BLaER1 (cell line): Measurements from ENCODE around the gene NTM.

ENCODE experiments used
- H3K27ac ChIP-seq: shearing (Covaris generic); formaldehyde crosslinking; 2 replicates; pipeline ENCODE4 v1.8.1; 2022
- H3K27me3 ChIP-seq: shearing (Covaris generic); formaldehyde crosslinking; 2 replicates; pipeline ENCODE4 v1.8.1; 2022
- H3K36me3 ChIP-seq: shearing (Covaris generic); formaldehyde crosslinking; 2 replicates; pipeline ENCODE4 v1.8.1; 2022
- H3K4me1 ChIP-seq: shearing (Covaris generic); formaldehyde crosslinking; 2 replicates; pipeline ENCODE4 v1.8.1; 2022
- H3K4me2 ChIP-seq: shearing (Covaris generic); formaldehyde crosslinking; 2 replicates; pipeline ENCODE4 v1.8.1; 2022
- H3K4me3 ChIP-seq: shearing (Covaris generic); formaldehyde crosslinking; 2 replicates; pipeline ENCODE4 v1.8.1; 2022
- H3K9ac ChIP-seq: shearing (Covaris generic); formaldehyde crosslinking; 2 replicates; pipeline ENCODE4 v1.8.1; 2022
- H3K9me3 ChIP-seq: shearing (Covaris generic); formaldehyde crosslinking; 2 replicates; pipeline ENCODE4 v1.8.1; 2022
- H4K20me1 ChIP-seq: shearing (Covaris generic); formaldehyde crosslinking; 2 replicates; pipeline ENCODE4 v1.8.1; 2022
- Cebpa-rat ChIP-seq: shearing (Covaris generic); IDR thresholded peaks from 2 replicates; pipeline ENCODE4 v1.8.1; 2022

Gene NTM

GRCh38 chr11:131391176-131391575 is 20.8 kb downstream of the NTM start:
- H3K9ac ChIP-seq, result no peak overlapping the region
- no peak for TF ChIP-seq Cebpa-rat

DNA sequence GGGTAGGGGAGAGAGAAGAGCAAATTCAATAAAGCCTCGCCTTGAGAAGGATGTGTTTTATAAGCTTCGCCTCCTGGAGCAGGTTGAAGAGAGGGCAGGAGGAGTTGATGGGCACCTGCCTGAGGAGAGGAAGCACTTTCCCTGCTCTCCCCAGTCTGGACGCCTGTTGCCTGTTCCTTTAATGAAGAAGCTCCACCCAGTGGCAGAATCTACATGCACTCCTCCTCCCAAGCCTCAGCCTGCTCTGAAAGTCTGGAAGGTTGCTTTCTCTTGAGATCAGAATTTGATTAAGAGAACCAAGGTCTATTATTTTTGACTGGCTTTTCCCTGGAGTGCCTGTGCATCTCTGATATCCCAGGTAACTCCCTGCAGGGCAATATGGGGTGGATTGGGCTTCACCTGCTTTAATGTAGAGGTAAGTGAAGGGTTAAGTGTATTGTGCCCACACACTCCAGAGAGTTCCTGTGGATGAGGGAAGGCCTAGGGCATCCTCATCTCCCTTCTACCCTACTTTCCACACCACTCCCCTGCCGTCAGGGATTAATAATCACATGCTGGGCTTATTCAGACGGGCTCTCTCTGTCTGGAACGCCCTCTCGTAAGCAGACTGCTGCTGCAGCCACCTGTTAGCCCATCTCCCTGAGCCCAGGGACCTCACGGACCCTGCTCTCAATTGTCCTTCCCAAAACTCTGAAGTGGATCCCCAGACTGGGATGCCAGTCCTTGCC is 22.3 kb downstream of the NTM start:
- Histone ChIP-seq H3K9ac (no peak overlapping the region), H3K27me3 (peaks cover 98% of the 10 kb centered on the region), H3K9me3 (no peaks in the 10 kb centered on the region; the same call in 1 of the 2 replicates), H3K36me3 (no peaks in the 10 kb centered on the region), H3K27ac (no peak overlapping the region), H3K4me1 (0 out of 2 replicates have a peak, but pooled peaks cover 8% of the 10 kb centered on the region), H3K4me2 (0 out of 2 replicates have a peak overlapping the region, but pooled peaks have one; percentile 1), H4K20me1 (peaks cover 67% of the 10 kb centered on the region; the same call in 1 of the 2 replicates), H3K4me3 (no peak overlapping the region)
- TF ChIP-seq Cebpa-rat, result no peak

More at GRCh38 chr11:131391176-131391575, 20.8 kb downstream of the NTM start:
- H3K4me2 ChIP-seq, result no peak overlapping the region
- no peak overlapping the region for H3K27ac ChIP-seq
- peaks cover 98% of the 10 kb centered on the region for H3K27me3 ChIP-seq
- H3K9me3 ChIP-seq, result no peaks in the 10 kb centered on the region; the same call in 1 of the 2 replicates
- no peaks in the 10 kb centered on the region for H3K36me3 ChIP-seq
- no peak overlapping the region for H3K4me3 ChIP-seq
- 0 out of 2 replicates have a peak, but pooled peaks cover 8% of the 10 kb centered on the region for H3K4me1 ChIP-seq
- H4K20me1 ChIP-seq, result peaks cover 79% of the 10 kb centered on the region; the same call in 1 of the 2 replicates

DNA sequence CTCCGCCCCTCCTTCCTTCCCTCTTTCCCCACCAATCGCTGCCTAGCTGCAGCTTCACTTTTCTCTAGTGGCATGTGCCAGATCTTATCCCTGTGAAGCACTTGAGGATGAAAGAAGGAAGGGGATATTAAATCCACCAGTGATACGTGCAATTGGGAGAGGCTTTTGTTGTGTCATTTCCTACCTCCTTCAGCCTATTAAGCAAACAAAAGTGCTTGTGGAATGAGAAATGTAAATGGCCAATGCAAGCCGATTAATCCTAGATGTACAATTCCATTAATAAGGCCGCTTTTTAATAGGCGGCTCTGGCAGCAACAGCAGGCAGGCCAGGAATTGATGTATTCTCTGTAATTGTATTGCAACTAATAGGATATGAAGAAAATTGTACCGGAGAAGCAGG is 23.3 kb downstream of the NTM start:
- H3K36me3 ChIP-seq, result no peaks in the 10 kb centered on the region
- H3K4me3 ChIP-seq, result no peak overlapping the region
- 0 out of 2 replicates have a peak, but pooled peaks cover 8% of the 10 kb centered on the region for H3K4me1 ChIP-seq
- no peak overlapping the region for H3K9ac ChIP-seq
- no peak for TF ChIP-seq Cebpa-rat
- no peaks in the 10 kb centered on the region; the same call in 1 of the 2 replicates for H3K9me3 ChIP-seq
- H3K4me2 ChIP-seq, result no peak overlapping the region
- H3K27ac ChIP-seq, result no peak overlapping the region
- H4K20me1 ChIP-seq, result peaks cover 62% of the 10 kb centered on the region; the same call in 1 of the 2 replicates
- H3K27me3 ChIP-seq, result peaks cover 91% of the 10 kb centered on the region

DNA sequence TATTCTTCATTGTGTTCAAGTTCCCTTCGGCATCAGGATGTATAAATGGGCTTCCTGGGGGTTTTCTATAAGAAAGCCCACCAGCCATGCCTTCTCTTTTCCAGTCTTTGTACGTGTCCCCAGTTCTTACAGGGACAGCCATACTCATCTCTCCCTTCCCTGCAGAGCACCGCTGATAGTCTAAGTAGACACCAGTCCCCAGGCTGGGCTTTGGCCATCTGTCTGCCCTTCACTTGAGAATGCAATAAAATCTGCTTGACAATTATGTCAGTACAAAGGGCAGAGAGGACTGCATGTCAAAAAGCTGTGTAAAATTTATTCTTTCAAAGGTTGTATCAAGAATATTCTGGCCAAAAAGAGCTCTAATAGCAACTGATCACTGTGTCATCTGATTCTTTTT is 27.3 kb downstream of the NTM start:
- peaks cover 26% of the 10 kb centered on the region; the same call in 1 of the 2 replicates for H4K20me1 ChIP-seq
- H3K27me3 ChIP-seq, result peaks cover 76% of the 10 kb centered on the region
- no peaks in the 10 kb centered on the region for H3K9me3 ChIP-seq
- H3K27ac ChIP-seq, result no peak overlapping the region
- no peak overlapping the region for H3K9ac ChIP-seq
- TF ChIP-seq Cebpa-rat, result no peak
- H3K4me3 ChIP-seq, result no peak overlapping the region
- H3K36me3 ChIP-seq, result no peaks in the 10 kb centered on the region
- 0 out of 2 replicates have a peak, but pooled peaks cover 3% of the 10 kb centered on the region for H3K4me1 ChIP-seq
- no peak overlapping the region for H3K4me2 ChIP-seq

- H3K4me1 ChIP-seq, result no peaks in the 10 kb centered on the region
- no peaks in the 10 kb centered on the region for H3K9me3 ChIP-seq
- no peak overlapping the region for H3K4me2 ChIP-seq
- no peak overlapping the region for H3K9ac ChIP-seq
- peaks cover 38% of the 10 kb centered on the region for H3K27me3 ChIP-seq
- no peak overlapping the region for H3K4me3 ChIP-seq
- TF ChIP-seq Cebpa-rat, result no peak
- H3K36me3 ChIP-seq, result no peaks in the 10 kb centered on the region
- no peak overlapping the region for H3K27ac ChIP-seq
- no peaks in the 10 kb centered on the region for H4K20me1 ChIP-seq
Measured at GRCh38 chr11:131402040-131402439, 31.6 kb downstream of the NTM start.

DNA sequence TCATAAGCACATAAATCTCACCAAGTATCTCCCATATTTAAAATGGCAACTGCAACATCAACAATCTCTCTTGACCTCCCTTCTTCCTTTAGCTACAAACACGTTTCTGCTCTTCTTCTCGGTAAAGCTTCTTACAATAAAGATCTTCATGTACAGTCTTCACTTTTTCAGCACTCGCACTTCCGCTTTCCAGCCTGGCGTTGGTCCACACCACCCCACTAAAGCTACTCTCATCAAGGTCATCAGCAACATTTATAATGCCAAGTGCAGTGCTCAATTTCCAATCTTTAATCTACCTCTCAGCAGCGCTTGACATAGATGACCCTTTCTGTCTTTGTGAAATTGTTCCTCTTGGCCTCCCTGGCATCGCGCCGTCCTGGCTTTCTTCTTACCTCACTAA is 33.6 kb downstream of the NTM start:
- no peak overlapping the region for H3K27ac ChIP-seq
- H3K9me3 ChIP-seq, result no peaks in the 10 kb centered on the region
- no peak overlapping the region for H3K9ac ChIP-seq
- no peak for TF ChIP-seq Cebpa-rat
- H3K4me1 ChIP-seq, result no peaks in the 10 kb centered on the region
- no peaks in the 10 kb centered on the region for H3K36me3 ChIP-seq
- no peaks in the 10 kb centered on the region for H4K20me1 ChIP-seq
- no peak overlapping the region for H3K4me2 ChIP-seq
- no peak overlapping the region for H3K4me3 ChIP-seq
- H3K27me3 ChIP-seq, result peaks cover 26% of the 10 kb centered on the region

GRCh38 chr11:131408025-131408640 is 37.7 kb downstream of the NTM start:
- Histone ChIP-seq H3K27ac (no peak overlapping the region), H3K4me1 (no peaks in the 10 kb centered on the region), H3K4me3 (no peak overlapping the region), H3K36me3 (no peaks in the 10 kb centered on the region), H3K9ac (no peak overlapping the region), H3K4me2 (no peak overlapping the region), H3K27me3 (peaks cover 6% of the 10 kb centered on the region; the same call in 1 of the 2 replicates), H3K9me3 (no peaks in the 10 kb centered on the region), H4K20me1 (no peaks in the 10 kb centered on the region)
- no peak for TF ChIP-seq Cebpa-rat

GRCh38 chr11:131409345-131409744 is 38.9 kb downstream of the NTM start:
- no peak overlapping the region for H3K4me3 ChIP-seq
- H3K27me3 ChIP-seq, result peaks cover 6% of the 10 kb centered on the region; the same call in 1 of the 2 replicates
- H3K9ac ChIP-seq, result no peak overlapping the region
- H4K20me1 ChIP-seq, result no peaks in the 10 kb centered on the region
- H3K4me2 ChIP-seq, result no peak overlapping the region
- no peaks in the 10 kb centered on the region for H3K4me1 ChIP-seq
- no peak for TF ChIP-seq Cebpa-rat
- H3K9me3 ChIP-seq, result no peaks in the 10 kb centered on the region
- H3K27ac ChIP-seq, result no peak overlapping the region
- no peaks in the 10 kb centered on the region for H3K36me3 ChIP-seq

- no peaks in the 10 kb centered on the region for H3K36me3 ChIP-seq
- no peak for TF ChIP-seq Cebpa-rat
Measured at GRCh38 chr11:131411636-131412035, 41.2 kb downstream of the NTM start.

GRCh38 chr11:131412061-131412460 is 41.6 kb downstream of the NTM start:
- no peaks in the 10 kb centered on the region for H4K20me1 ChIP-seq
- H3K27ac ChIP-seq, result no peak overlapping the region
- no peaks in the 10 kb centered on the region for H3K4me1 ChIP-seq
- no peaks in the 10 kb centered on the region for H3K9me3 ChIP-seq
- H3K9ac ChIP-seq, result no peak overlapping the region
- H3K4me3 ChIP-seq, result no peak overlapping the region
- no peaks in the 10 kb centered on the region for H3K36me3 ChIP-seq
- no peak for TF ChIP-seq Cebpa-rat
- H3K4me2 ChIP-seq, result no peak overlapping the region
- H3K27me3 ChIP-seq, result no peaks in the 10 kb centered on the region

More at GRCh38 chr11:131411636-131412035, 41.2 kb downstream of the NTM start:
- H3K4me1 ChIP-seq, result no peaks in the 10 kb centered on the region
- no peak overlapping the region for H3K4me3 ChIP-seq
- H3K4me2 ChIP-seq, result no peak overlapping the region
- H4K20me1 ChIP-seq, result no peaks in the 10 kb centered on the region
- H3K9me3 ChIP-seq, result no peaks in the 10 kb centered on the region
- no peak overlapping the region for H3K27ac ChIP-seq
- no peak overlapping the region for H3K9ac ChIP-seq
- H3K27me3 ChIP-seq, result no peaks in the 10 kb centered on the region
